GM04503 (cell line): ENCODE measurements around the gene CLPX.
"Not testable (repeated sequence)": the region's sequence is repeated elsewhere in the genome, so short reads cannot be mapped to it uniquely, and the experiment has no call there.

Experiments
- DNase-seq: peaks from one replicate; pipeline ENCODE4 v3.0.0-alpha.2; 2012; ENCODE audit warnings: low read depth

The CLPX gene

GRCh38 chr15:65184868-65185717, at the start of gene CLPX:
CLPX (minus strand) TSS chr15:65185342; CDS start chr15:65185153, 189 bp downstream.
- peak; percentile 74 for DNase-seq

GRCh38 chr15:65233696-65234095, 48.6 kb upstream of the CLPX start:
- no peak for DNase-seq

- DNase-seq: no peak
These were observed 47.4 kb upstream of the CLPX start for GRCh38 chr15:65232520-65232919.

- DNase-seq: no peak
These were observed 46.2 kb upstream of the CLPX start for GRCh38 chr15:65231306-65231705.

GRCh38 chr15:65226901-65227300, 41.8 kb upstream of the CLPX start:
- not testable (repeated sequence) for DNase-seq

- DNase-seq: no peak
These were observed 41.1 kb upstream of the CLPX start for GRCh38 chr15:65226221-65226620.

GRCh38 chr15:65223996-65224395, 38.9 kb upstream of the CLPX start:
- no peak for DNase-seq

- DNase-seq: no peak
These were observed 37.7 kb upstream of the CLPX start for GRCh38 chr15:65222891-65223290.

GRCh38 chr15:65221697-65222096, 36.6 kb upstream of the CLPX start:
- DNase-seq: no peak

- DNase-seq: no peak
These were observed 34.0 kb upstream of the CLPX start for GRCh38 chr15:65219137-65219536.

- DNase-seq: no peak
These were observed 32.7 kb upstream of the CLPX start for GRCh38 chr15:65217526-65218482.

GRCh38 chr15:65215496-65215895, 30.4 kb upstream of the CLPX start:
- no peak for DNase-seq

GRCh38 chr15:65214010-65214409, 28.9 kb upstream of the CLPX start:
- no peak for DNase-seq

GRCh38 chr15:65213241-65213640, 28.1 kb upstream of the CLPX start:
- DNase-seq: no peak

GRCh38 chr15:65212097-65212496, 27.0 kb upstream of the CLPX start:
- DNase-seq: no peak

- no peak for DNase-seq
These were observed 26.4 kb upstream of the CLPX start for GRCh38 chr15:65211482-65211982.

- DNase-seq: no peak
These were observed 25.8 kb upstream of the CLPX start, which contains the start of gene CILP for GRCh38 chr15:65210770-65211481. CILP (minus strand) TSS chr15:65211473; CDS start chr15:65209755, 1,718 bp downstream.

GRCh38 chr15:65209701-65210643, 24.8 kb upstream of the CLPX start:
- DNase-seq: no peak

- no peak for DNase-seq
These were observed 23.5 kb upstream of the CLPX start for GRCh38 chr15:65208647-65209046.

- no peak for DNase-seq
These were observed 22.2 kb upstream of the CLPX start for GRCh38 chr15:65207280-65207840.
